HK-2 (cell line): ENCODE data around the gene HERC3.
"Not testable (repeated sequence)": the region's sequence is repeated elsewhere in the genome, so short reads cannot be mapped to it uniquely, and the experiment has no call there.

Source experiments
- DNase-seq: peaks from one replicate; pipeline ENCODE4 v3.0.0-alpha.2; 2018; ENCODE audit not compliant: unreplicated experiment

Gene HERC3

DNA sequence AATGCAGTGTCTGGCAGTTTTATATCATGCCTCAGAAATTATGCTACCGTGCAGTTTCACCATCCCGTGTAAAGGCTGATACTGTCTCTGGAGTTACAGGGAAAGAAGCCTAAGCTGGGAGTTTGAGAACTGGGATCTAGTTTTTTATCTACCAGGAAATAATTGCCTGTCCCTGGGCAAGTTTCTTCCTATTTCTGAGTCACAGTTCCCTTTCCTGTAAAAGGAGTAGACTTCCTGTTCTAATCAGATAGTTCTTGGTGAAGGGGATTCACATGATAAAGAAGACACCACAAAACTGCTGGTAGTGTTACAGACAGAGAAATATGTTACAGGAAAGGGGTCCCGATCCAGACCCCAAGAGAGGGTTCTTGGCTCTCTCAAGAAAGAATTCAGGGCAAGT, 17.1 kb downstream of the HERC3 start:
- DNase-seq, result no peak

DNA sequence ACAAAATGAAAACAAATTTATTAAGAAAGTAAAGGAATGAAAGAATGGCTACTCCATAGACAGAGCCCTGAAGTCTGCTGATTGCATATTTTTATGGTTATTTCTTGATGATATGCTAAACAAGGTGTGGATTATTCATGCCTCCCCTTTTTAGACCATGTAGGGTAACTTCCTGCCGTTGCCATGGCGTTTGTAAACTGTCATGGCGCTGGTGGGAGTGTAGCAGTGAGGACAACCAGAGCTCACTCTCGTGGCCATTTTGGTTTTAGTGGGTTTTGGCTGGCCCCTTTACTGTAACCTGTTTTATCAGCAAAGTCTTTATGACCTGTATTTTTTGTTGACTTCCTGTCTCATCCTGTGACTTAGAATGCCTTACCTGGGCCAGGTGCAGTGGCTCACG, 17.5 kb downstream of the HERC3 start:
- DNase-seq, result not testable (repeated sequence)

DNA sequence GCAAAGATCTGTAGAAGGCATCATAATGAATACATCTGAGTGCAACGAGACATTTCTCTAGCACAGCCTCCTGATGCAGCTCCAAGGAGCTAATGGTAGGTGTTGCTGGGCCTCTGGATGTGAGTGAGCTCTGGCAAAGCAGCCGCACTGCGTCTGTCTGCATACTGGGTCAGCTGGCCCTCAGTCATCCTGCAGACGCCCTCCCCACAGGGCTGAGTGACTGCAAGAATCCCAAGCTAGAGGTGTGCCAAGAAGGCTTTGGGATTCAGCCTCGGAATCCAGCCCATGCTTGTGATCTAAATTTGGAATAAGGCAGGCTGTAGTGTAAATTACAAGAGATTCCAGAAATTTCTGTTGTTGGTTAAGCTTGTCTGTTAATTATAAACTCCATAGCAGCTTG, 18.5 kb downstream of the HERC3 start:
- DNase-seq, result peak; percentile 28

DNA sequence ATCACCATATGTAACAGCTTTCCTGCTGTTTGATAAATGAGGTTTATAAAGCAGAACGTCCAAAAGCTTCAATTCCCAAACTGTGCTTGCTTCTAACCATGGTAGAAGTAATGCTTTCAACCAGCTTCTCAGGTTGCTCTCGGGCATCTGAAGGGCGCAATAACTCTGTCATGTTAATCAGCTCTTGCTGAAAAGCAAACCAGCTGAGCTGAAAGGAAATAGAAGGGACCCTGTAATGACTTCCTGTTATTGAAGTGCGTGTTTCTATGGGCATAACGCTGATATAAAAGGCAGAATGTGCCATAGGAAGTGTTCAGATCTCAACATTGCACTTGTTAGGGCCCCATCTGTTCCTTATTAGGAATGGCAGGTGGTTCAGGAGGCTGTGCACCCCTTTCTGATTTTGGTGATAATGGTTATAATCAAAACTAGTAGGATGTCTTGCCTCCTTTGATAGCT, 21.2 kb downstream of the HERC3 start:
- no peak for DNase-seq

DNA sequence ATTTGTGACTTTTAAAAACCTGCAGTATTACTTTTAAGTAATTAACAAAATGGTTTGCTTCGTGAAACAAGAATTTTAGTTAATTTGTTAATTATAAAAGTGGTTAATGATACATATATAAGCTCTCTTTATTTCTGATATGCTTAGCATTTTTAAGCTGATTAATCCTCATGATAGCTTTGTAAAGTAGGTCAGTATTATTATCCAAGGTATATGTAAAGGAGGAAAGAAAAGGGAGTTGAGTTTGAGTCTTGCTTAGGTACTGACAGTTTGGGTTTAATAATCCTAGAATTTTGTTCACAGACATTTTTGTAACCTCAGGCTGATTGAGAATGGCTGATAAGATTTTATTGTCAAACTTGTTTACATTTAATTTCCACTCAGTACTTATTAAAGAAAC, 21.8 kb downstream of the HERC3 start:
- no peak for DNase-seq

DNA sequence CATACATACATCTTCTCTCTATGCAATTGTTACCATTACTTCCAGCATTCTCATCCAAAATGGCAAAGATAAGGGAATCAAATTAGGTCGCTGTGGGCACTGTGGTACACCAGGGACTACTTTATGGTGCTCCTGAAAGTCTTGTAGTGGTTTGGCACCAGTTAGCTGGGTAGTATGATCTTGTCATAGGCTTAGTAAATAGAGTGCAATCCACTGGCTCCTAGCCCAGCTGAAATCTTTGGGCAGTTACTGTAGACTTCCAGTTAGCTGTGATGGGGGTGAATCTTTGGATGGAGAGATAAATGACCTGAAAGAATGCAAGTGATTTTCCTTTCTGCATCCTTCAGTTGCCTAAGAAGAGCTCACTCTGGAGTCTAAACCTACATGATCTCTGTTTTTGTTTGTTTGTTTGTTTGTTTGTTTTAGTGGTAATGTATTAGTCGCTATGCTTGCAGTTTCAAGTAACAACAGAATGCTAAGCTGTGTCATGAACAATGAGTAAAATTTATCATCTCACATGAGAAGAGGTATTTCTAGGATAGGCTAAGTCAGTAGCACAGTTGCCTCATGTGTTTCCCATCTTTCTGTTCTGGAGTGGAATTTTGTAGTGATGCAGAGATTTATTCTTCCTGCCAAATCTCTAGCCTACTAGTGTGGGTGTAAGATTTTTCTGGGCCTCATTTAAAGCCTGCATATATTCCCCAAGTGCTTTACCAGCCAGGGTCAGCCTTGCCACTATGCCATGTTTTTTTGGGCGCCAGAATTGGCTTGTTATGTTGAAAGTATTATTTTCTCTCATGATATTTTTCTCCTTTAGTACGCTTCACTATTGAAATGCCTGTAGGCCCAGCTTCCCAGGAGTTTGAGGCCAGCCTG, 24.2 kb downstream of the HERC3 start:
- DNase-seq, result no peak

DNA sequence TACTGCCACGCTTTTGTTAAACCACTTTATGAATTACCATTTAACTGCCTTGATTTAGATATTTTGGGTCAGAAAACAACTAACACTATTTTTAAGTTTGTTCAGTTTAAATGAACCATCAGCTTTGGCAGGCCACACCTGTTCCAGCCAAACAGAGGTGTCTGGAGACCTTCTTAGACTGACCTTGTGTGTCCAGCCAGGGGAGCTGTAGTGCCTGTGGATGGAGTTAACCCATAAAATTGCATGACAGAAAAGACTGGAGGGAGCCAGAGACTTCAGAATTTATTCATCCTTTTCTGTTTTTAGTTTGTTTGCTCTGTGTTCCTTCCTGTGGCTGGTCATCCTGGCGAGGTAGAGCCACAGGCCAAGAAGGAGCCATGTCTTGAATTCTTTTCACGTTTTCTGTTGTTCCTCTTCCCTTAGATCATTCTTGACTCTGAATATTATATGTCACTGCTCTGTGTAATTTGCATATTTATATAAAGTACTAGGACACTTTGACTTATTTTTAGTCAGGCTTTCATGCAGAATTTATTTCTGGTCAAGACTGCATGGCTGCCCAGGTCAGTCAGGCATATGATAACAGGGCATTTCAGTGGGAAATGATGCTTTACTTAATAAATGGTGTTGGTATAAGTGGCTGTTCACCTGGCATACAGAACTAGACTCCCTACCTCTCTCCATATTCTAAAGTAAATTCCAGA, 26.7 kb downstream of the HERC3 start:
- no peak for DNase-seq

DNA sequence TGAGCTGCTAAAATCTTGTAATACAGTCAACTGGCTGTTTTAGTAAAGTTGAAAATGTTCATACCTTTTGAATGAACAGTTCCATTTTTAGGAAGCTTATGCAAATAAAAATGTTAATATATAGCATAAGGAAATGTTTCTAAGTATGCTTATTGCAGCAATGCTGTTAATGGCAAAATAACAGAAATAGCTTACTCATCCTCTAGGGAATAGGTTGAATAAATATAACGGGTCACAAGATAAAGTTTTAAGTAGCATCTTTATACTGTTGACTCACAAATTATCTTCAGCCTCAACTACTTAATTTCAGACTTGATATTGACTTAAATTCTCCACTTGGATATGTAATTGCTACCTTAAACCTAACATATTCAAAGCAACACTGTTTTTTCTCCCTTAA, 27.7 kb downstream of the HERC3 start:
- DNase-seq, result no peak

DNA sequence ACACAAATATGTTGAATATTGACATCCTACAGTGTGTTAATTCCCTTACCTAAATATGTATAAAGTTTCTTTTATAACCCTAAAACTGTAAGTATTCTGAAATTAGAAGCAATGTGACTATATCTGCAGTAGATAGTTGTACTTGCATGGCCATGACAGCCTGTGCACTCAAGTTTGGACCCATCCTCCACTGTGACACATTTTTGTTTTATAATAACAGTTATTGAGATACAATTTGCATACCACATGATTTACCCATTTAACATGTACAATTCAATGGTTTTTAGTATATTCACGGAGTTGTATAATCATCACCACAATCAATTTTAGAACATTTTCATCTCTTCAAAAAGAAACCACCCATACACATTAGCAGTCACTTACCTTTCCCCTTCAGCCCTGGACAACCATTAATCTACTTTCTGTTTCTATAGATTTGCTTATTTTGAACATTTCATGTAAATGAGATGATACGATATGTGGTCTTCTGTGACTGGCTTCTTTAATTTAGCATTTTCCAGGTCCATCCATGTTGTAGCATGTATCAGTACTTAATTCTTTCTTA, 29.6 kb downstream of the HERC3 start:
- no peak for DNase-seq

DNA sequence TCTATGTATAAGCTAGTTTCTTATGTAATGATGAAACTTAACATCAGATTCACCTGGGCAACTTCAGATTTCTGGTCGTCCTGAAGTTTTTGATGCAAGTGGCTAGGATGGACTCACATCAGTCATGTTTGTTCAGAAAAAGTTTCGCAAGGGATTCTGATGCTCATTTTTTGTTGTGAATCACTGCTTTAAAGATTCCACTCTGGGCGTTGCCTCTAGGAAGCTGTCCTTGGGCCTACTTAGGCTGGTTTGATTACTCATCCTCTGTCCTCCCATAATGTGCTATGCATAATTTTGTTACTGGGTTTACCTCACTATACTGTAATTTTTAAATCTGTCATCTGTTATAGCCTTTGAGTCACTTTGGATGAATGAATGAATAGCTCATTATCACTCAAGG, 30.8 kb downstream of the HERC3 start:
- no peak for DNase-seq

DNA sequence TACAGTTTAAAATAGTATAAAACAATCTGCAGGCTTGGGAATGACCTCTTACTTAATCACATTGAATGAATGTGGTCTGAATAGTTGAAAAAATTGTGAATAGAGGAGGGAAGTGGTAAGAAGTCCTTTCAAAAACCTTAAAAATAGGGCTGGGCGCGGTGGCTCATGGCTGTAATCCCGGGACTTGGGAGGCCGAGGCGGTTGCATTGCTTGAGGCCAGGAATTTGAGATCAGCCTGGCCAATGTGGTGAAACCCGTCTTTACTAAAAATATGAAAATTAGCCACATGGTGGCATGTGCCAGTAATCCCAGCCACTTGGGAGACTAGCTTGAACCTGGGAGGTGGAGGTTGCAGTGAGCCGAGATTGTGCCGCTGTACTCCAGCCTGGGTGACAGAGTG, 36.5 kb downstream of the HERC3 start:
- DNase-seq, result no peak

DNA sequence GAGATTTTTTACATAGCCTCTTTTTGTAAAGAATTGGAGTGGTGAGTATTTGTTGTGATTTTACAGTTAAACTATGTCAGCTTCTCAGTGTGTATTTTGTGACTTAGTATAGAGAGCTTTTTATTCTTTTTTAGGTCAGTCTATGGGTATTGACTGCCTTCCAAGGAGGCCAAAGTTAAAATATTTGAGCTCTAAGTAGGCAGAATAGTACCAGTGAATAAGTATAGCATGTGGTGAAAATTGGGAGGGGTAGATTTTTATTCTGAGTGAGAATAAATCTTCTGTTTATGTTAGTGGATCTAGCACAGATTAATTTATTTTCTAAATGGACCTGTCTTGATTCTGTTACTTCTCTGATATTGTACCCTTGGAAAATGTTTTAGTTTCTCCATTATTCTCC, 37.5 kb downstream of the HERC3 start:
- DNase-seq, result no peak

DNA sequence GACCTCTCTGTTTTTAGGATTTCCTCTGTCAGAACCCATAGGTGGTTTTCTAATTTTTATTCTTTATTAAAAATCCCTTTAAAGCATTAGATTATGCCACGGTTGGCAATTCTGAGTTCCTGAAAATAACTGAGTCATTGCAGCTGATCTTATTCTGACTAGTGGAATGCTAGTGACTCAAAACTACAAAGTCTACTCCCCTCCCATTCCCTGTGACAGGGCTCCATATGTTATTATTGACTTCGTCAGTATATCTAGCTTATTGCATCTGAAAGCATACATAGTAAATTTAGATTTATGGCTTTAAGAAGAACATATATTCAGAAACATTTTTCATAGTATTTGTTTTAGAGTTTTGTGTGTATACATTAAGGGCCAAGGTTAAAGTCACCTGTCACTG, 38.5 kb downstream of the HERC3 start:
- no peak for DNase-seq

DNA sequence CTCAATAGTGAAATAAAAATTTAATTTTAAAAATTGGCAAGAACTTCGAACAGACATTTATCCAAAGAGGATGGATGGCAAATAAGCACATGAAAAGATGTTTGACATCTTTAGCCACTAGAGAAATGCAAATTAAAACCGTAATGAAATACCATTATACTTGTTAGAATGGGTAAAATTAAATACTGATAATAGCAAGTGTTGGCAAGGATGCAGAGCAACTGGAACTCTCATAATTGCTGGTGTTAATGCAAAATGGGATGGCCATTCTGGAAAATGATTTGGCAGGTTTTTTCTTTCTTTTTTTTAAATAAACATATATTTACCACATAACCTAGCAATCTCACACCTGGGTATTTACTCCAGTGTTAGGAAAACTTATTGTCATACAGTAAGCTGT, 51.7 kb downstream of the HERC3 start:
- no peak for DNase-seq

DNA sequence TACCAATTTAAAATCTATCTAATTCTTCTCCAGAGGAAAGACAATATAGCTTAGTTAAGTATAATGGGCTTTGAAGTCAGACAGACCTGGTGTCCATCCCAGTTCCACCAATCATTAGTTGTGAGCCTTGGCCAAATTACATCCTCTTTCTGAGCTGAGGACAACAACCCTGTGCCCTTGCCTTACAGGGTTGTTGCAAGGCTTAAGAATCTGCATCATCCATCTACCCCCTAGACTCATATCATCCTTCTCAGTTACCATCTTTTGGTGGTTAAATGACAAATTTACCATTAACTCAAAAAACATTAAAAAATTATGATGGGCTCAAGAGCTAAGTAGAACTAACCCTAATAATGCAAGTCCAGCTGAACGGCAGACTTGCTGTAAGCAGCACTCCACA, 53.7 kb downstream of the HERC3 start:
- no peak for DNase-seq

DNA sequence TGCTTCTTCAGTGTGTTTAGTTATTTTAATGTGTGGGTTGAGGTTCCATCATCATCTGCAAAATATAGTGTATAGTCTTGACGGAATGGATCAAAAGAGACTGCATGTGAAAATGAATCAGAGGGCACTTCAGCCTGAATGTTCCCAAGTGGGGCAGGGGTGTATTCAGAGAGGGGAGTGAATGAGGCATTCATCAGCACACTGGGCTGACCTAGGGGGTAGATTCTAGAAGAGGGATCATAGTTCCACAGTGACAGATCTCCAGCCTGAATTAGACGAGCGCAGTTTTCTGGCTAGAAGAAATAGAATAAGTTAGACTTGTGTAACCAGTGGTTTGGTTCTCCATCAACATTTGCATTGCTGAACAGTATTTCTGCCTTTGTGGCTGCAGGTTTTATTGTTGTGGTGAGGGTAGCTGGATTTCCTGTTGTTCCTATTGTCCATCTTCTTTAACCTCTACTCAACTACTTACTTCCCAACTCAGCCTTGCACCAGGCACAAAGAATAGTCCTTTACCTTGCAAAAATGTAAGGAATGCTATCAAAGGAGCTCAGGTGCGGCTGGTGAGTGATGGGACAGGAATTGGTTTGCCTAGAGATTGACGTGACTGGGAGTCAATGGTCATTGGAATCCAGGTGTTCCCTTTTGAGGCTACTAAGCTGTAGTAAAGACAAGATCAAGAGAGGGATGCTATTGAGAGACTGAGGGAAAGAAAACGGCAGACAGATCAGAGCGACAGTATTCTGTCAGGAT, 54.4 kb downstream of the HERC3 start:
- no peak for DNase-seq

DNA sequence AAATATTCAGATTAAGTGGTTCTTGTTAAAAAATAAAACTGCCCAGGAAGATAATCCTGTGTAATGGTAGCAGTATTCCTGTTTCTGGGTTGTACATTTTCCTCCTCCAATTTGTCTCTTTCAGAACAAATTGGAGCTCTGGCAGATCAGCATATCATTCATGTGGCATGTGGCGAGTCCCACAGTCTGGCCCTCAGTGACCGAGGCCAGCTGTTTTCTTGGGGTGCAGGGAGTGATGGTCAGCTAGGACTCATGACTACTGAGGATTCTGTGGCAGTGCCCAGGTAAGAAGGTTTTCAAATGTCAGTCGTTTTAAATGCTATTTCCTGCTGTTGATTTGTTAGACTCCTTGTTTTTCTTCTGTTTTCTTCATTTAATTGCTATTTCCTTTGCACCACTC, 57.4 kb downstream of the HERC3 start:
- no peak for DNase-seq

DNA sequence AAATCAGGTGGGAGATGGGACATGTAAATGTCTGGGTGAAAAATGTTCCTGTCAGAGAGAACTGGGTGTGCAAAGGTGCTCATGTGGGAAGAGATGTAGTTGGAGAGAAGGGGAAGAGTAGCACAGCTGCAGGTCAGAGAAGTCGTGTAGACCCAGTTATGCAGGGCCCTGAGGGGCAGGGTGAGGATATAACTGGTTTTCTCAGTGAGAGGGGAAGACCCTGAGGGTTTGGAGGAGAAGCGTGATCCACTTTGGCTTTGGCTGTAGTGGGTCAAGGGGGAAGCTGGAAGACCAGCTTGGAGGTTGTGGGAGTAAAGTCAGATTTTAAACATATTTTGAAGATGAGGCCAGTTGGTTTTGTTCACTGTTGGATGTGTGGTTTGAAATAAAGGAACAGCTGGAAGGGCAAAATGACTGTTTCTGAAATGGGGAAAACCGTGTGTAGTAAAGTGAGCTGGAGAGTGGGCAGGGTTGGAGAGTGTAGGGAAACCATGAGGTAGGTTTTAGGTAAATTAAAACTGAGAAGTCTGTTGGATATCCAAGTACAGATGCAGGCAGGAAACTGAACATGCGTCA, 61.2 kb downstream of the HERC3 start:
- DNase-seq, result no peak

DNA sequence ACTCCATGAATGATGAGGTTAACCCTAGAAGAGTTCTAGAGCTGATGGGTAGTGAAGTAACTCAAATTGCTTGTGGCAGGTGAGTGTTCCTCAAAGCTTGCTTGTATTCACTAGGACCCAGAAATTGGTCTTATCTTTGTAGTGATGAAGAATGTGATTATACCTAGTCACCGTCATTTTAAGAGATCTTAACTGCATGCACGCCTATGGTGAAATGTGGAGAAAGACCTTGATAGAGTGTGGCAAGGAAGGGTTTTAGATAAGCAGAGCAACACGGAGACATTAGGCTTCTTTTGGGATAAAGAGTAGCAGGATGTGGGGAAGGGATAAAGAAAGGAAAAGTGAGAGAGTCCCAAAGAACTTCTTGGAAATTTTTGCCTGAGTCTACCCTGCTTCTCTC, 62.9 kb downstream of the HERC3 start:
- no peak for DNase-seq

DNA sequence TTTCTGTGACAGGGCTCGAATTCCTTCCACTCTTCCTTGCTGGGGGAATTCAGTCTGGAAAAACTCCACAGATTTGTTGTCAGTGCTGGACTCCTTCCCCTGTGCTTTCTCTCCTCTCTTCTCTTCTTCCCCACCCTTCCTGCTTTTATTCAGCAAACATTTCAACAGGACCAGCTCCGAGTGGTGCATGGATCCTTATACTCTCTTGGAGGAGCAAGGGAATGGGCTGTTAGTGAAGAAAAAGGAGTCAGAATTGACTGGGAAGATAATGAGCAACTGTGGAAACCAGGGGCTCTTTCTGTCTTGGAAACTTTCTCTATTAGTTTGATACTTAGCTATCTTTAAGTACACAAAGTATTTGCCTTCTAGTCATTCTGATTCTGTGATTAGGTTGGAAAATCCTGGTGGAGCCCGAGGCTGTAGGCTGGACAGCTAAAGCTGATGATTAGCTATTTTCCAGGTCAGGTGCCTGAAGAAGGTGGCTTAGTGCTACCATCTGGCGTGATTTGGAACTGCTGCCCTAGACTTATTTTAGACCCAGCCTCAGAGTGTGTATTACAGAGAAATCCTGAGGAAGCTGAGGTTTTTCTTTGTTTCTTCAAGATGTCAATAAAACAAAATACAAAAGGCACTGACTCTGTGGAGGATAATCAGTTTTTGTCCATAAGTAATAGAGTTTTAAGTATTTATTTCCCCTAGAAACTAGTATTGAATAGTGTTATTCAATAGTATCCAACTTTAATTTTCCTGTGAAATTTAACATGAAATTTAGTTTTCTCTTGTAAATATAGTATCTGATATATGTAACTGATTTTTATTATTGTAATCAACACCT, 67.0 kb downstream of the HERC3 start:
- peak; percentile 36 for DNase-seq

DNA sequence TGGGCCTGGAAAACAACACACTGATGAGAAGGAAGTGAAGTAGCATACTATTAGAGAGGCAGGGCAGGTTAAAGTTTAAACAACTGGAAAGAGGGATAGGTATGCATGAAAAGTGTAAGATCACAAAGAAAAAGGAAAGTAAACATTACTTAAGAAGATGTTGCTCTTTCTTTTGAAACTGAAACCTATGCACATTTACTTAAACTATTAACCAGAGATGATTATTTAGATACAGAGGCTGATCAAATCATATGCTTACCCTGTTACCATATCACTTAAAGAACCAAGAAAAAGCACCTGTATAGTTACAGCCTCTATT, 67.6 kb downstream of the HERC3 start:
- DNase-seq, result no peak
